ENCODE data around the gene SLAIN1. TPM values are rescaled to one million over a fixed set of nuclear protein-coding genes. Genes with fewer than 3 reads are reported as not detected.

SLAIN1 gene
- total RNA-seq, 3 donors from 2014 or later: 3.0 to 16.7 (median 15.1) TPM

GRCh38 chr13:77724092-77724491, 26.6 kb downstream of the SLAIN1 start:
- Histone ChIP-seq H3K4me1 (no peaks in the 10 kb centered on the region), H3K9me3 (no peaks in the 10 kb centered on the region), H3K27ac (no peak overlapping the region), H3K27me3 (no peaks in the 10 kb centered on the region), H3K36me3 (no peaks in the 10 kb centered on the region), H3K4me3 (no peak overlapping the region)
- intact Hi-C loops (cut with DNase I; ENCODE audit: low total_unique reads): no loop called here
- DNase-seq (ENCODE audit: low spot score in 2 of 2): no peak
- TF ChIP-seq POLR2A (IDR thresholded peaks at IDR 0.05): no peak
- no peak for TF ChIP-seq POLR2AphosphoS5 (IDR thresholded peaks at IDR 0.05)
- TF ChIP-seq, protein P1, sequence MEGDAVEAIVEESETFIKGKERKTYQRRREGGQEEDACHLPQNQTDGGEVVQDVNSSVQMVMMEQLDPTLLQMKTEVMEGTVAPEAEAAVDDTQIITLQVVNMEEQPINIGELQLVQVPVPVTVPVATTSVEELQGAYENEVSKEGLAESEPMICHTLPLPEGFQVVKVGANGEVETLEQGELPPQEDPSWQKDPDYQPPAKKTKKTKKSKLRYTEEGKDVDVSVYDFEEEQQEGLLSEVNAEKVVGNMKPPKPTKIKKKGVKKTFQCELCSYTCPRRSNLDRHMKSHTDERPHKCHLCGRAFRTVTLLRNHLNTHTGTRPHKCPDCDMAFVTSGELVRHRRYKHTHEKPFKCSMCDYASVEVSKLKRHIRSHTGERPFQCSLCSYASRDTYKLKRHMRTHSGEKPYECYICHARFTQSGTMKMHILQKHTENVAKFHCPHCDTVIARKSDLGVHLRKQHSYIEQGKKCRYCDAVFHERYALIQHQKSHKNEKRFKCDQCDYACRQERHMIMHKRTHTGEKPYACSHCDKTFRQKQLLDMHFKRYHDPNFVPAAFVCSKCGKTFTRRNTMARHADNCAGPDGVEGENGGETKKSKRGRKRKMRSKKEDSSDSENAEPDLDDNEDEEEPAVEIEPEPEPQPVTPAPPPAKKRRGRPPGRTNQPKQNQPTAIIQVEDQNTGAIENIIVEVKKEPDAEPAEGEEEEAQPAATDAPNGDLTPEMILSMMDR (IDR thresholded peaks at IDR 0.05): no peak

GRCh38 chr13:77725071-77725470, 27.6 kb downstream of the SLAIN1 start:
- intact Hi-C loops (cut with DNase I; ENCODE audit: low total_unique reads): loop anchor here (5.0 kb wide), 1 partner anchor 1152 kb away; no protein-coding TSS in a partner anchor
- Histone ChIP-seq H3K27ac (no peak overlapping the region), H3K36me3 (no peaks in the 10 kb centered on the region), H3K4me1 (no peaks in the 10 kb centered on the region), H3K9me3 (no peaks in the 10 kb centered on the region), H3K27me3 (no peaks in the 10 kb centered on the region), H3K4me3 (no peak overlapping the region)
- TF ChIP-seq, protein P1 (IDR thresholded peaks at IDR 0.05): no peak
- TF ChIP-seq POLR2AphosphoS5 (IDR thresholded peaks at IDR 0.05): no peak
- TF ChIP-seq POLR2A (IDR thresholded peaks at IDR 0.05): no peak
- DNase-seq (ENCODE audit: low spot score in 2 of 2): no peak

DNA sequence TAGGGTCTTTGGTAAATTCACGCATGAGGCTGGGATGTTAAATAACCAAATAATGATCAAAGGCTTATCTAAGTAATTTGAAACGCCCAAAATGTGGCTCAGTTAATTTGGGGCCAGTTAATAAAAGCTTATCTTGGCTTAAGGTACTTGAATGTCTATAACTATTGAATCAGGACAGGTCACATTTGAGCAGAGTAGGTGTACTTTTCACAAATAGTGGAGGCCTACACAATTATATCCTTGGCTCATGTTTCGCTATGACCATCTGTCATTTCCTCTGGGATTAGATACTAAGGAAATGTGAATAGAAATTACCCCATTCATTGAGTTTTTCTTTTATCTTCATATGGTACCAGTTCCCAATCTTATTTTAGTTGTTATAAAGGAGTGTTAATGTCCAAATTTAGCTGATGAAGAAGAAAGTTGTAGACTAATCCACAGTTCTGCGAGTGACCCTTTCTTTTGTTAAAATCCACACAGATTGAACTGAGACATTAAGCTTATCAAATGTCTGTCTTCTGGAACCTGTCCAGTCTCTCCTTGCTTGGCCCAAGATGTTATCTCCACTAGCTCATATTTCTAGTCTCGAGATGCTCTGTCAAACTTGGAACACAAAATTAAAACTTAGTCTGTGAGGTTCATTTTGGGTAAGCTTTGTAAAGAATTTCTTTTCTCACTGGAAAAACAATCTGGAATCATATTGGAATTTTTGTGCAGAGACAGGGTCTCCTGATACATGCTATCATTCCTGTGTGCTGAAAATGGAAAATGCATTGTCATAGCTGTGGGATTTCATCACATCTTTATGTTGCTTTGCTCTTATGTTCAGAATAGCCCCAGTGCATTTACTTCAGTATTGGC, 31.0 kb downstream of the SLAIN1 start:
- DNase-seq (ENCODE audit: low spot score in 2 of 2): no peak
- H3K27me3 ChIP-seq: no peaks in the 10 kb centered on the region
- no peak overlapping the region for H3K4me3 ChIP-seq
- no peaks in the 10 kb centered on the region for H3K9me3 ChIP-seq
- no peak overlapping the region for H3K27ac ChIP-seq
- H3K4me1 ChIP-seq: no peaks in the 10 kb centered on the region
- no peaks in the 10 kb centered on the region for H3K36me3 ChIP-seq
- TF ChIP-seq POLR2A (IDR thresholded peaks at IDR 0.05): no peak
- TF ChIP-seq, protein P1 (IDR thresholded peaks at IDR 0.05): no peak
- TF ChIP-seq POLR2AphosphoS5 (IDR thresholded peaks at IDR 0.05): no peak
- intact Hi-C loops (cut with DNase I; ENCODE audit: low total_unique reads): loop anchor here (5.0 kb wide), 1 partner anchor 1149 kb away; no protein-coding TSS in a partner anchor

GRCh38 chr13:77729502-77730221, 32.2 kb downstream of the SLAIN1 start:
- Histone ChIP-seq H3K36me3 (no peaks in the 10 kb centered on the region), H3K27ac (no peak overlapping the region), H3K27me3 (no peaks in the 10 kb centered on the region), H3K4me3 (no peak overlapping the region), H3K4me1 (no peaks in the 10 kb centered on the region), H3K9me3 (no peaks in the 10 kb centered on the region)
- DNase-seq (ENCODE audit: low spot score in 2 of 2): no peak
- intact Hi-C loops (cut with DNase I; ENCODE audit: low total_unique reads): loop anchor here (5.0 kb wide), 1 partner anchor 1148 kb away; no protein-coding TSS in a partner anchor
- TF ChIP-seq POLR2A (IDR thresholded peaks at IDR 0.05) (no peak), POLR2AphosphoS5 (IDR thresholded peaks at IDR 0.05) (no peak)
- TF ChIP-seq, protein P1 (IDR thresholded peaks at IDR 0.05): no peak

DNA sequence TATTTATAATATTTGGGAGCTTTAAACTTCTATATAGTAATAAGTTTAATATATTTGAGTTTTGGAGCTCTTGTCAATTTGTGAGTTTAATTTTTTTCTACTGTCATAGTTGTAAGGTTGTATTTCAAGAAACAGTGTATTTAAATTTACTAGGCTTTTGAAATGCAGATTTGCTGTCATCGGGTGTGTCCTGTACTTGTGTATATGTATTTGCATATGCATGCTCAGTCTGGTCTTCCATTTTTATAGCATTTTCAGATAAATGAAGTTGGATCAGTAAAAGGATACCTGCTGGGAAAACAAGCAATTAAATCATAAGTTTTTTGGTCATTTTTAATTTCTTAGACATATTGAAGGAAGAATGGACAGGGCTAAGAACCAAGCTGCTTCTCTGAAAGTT, 33.1 kb downstream of the SLAIN1 start:
- TF ChIP-seq POLR2A (IDR thresholded peaks at IDR 0.05) (no peak), POLR2AphosphoS5 (IDR thresholded peaks at IDR 0.05) (no peak)
- TF ChIP-seq, protein P1 (IDR thresholded peaks at IDR 0.05): no peak
- intact Hi-C loops (cut with DNase I; ENCODE audit: low total_unique reads): no loop called here
- Histone ChIP-seq H3K27ac (no peak overlapping the region), H3K4me3 (no peak overlapping the region), H3K36me3 (no peaks in the 10 kb centered on the region), H3K4me1 (no peaks in the 10 kb centered on the region), H3K9me3 (no peaks in the 10 kb centered on the region), H3K27me3 (no peaks in the 10 kb centered on the region)
- no peak for DNase-seq (ENCODE audit: low spot score in 2 of 2)
